K562 (cell line): ENCODE data around the gene CUX1. TPM values are rescaled to one million over a fixed set of nuclear protein-coding genes. Genes with fewer than 3 reads are reported as not detected.
A peak's percentile ranks its signal among the peaks of the same experiment; 100 is the strongest.

Experiments used
- ATAC-seq: fragments of 200-7000 bp; cut with Tn5 transposase; 3 replicates; pipeline ENCODE4 v1.9.1; 2020; ENCODE audit warnings: moderate library complexity
- BruUV-seq: library from RNA; stranded (reverse); fragments of 400-500 nt; replicated peaks from 2 replicates; lab custom pipeline; 2021; lab: Mats Ljungman, UMichigan
- CTCF ChIA-PET: fragments of 300-600 bp; formaldehyde crosslinking; extraction: SDS; loops from one replicate; lab custom pipeline; 2021; ENCODE audit warnings: low intra/inter-chr PET ratio; lab: Yijun Ruan, JAX
- POLR2A ChIA-PET: fragments of 300-600, 350-650 bp; sonication (Branson Sonifier 250); formaldehyde crosslinking; extraction: SDS; loops from one replicate; lab custom pipeline; 2021; ENCODE audit warnings: antibody characterized with exemption, inconsistent platforms; lab: Yijun Ruan, JAX
- DNase-seq, 4 experiments: peaks; one replicate each; pipeline versions ENCODE4 v3.0.0 to v3.0.0-alpha.2; 2011 to 2018; ENCODE audit warnings: low spot score in 3 of 4, mixed read lengths in 3 of 4; ENCODE audit errors: extremely low read depth in 1 of 4
- FAIRE-seq: peaks from 2 replicates; lab custom pipeline; 2011; peaks lifted over from hg19 to GRCh38; lab: Jason Lieb, UNC
- H2AFZ ChIP-seq: 2 replicates; pipeline ENCODE4 v1.6.0; 2011; ENCODE audit warnings: low read depth, low read length, control low read depth, inconsistent platforms
- H3K27ac ChIP-seq: fragments of 200-600 bp; 3 replicates; pipeline ENCODE4 v1.8.0; 2011; ENCODE audit warnings: low read depth, mild to moderate bottlenecking, control low read depth, inconsistent platforms, low read length, moderate library complexity, mixed read lengths; ENCODE audit errors: extremely low read depth
- H3K27me3 ChIP-seq, 2 experiments: fragments of 300-600 bp in 1 of 2; 2 replicates in 1 of 2; 3 replicates in 1 of 2; pipeline versions ENCODE4 v1.6.0 to v1.8.0; 2011; ENCODE audit warnings: inconsistent platforms in 2 of 2, low read length in 2 of 2, mild to moderate bottlenecking in 1 of 2, mixed read lengths in 1 of 2, moderate library complexity in 1 of 2; ENCODE audit not compliant: control insufficient read depth in 2 of 2, insufficient read depth in 2 of 2
- H3K36me3 ChIP-seq: fragments of 300-600 bp; 3 replicates; pipeline ENCODE4 v1.8.0; 2011; ENCODE audit warnings: mild to moderate bottlenecking, low read length, inconsistent platforms; ENCODE audit not compliant: control insufficient read depth, insufficient read depth
- H3K4me1 ChIP-seq, 2 experiments: fragments of 200-600 bp in 1 of 2; replicated peaks in 1 of 2; 2 replicates in 1 of 2; 3 replicates in 1 of 2; pipeline versions ENCODE4 v1.5.1 to v1.8.0; 2011; ENCODE audit warnings: inconsistent platforms in 2 of 2, low read length in 2 of 2, mild to moderate bottlenecking in 1 of 2, mixed read lengths in 1 of 2, moderate library complexity in 1 of 2; ENCODE audit not compliant: control insufficient read depth in 2 of 2, insufficient read depth in 2 of 2
- H3K4me2 ChIP-seq: 2 replicates; pipeline ENCODE4 v1.6.1; 2011; ENCODE audit warnings: low read length, control low read depth, inconsistent platforms, mixed read lengths; ENCODE audit not compliant: insufficient read depth
- H3K4me3 ChIP-seq: fragments of 200-600 bp; sonication (generic), shearing (Covaris generic); 2 replicates; pipeline ENCODE4 v1.5.1; 2016; ENCODE audit warnings: control low read depth, inconsistent platforms
- H3K79me2 ChIP-seq: fragments of 200-600 bp; 3 replicates; pipeline ENCODE4 v1.8.0; 2011; ENCODE audit warnings: low read length, inconsistent platforms; ENCODE audit not compliant: control insufficient read depth, insufficient read depth
- H3K9ac ChIP-seq, 2 experiments: 2 replicates each; pipeline versions ENCODE4 v1.6.0 to v1.6.1; 2011; ENCODE audit warnings: low read depth in 2 of 2, low read length in 2 of 2, control low read depth in 1 of 2, inconsistent platforms in 1 of 2, mild to moderate bottlenecking in 1 of 2, mixed read lengths in 1 of 2; ENCODE audit not compliant: insufficient read depth in 1 of 2
- H3K9me1 ChIP-seq: one replicate; pipeline ENCODE4 v1.6.0; 2011; ENCODE audit warnings: inconsistent platforms, mild to moderate bottlenecking, low read length, moderate library complexity; ENCODE audit not compliant: control insufficient read depth, insufficient read depth
- H3K9me3 ChIP-seq: replicated peaks from 2 replicates; pipeline ENCODE4 v1.5.1; 2011; ENCODE audit warnings: low read depth, low read length, inconsistent platforms; ENCODE audit not compliant: control insufficient read depth, insufficient read depth
- H4K20me1 ChIP-seq: replicated peaks from 2 replicates; pipeline ENCODE4 v1.6.1; 2011; ENCODE audit warnings: low read length, inconsistent platforms, mixed read lengths; ENCODE audit not compliant: control insufficient read depth, insufficient read depth
- CREM ChIP-seq: IDR thresholded peaks from 2 replicates; pipeline ENCODE4 v1.6.1; 2014; ENCODE audit warnings: antibody characterized with exemption, low read depth
- FOXA3 ChIP-seq, 2 experiments: fragments of 450-650 bp in 1 of 2; sonication (generic) in 1 of 2; formaldehyde crosslinking; IDR thresholded peaks in 1 of 2; conservative IDR thresholded peaks in 1 of 2; 2 replicates each; pipeline versions ENCODE4 v1.4.0 to v1.8.0; 2020 to 2022; ENCODE audit warnings: mild to moderate bottlenecking in 2 of 2, missing genetic modification reagents in 1 of 2
- GTF2A2 ChIP-seq: IDR thresholded peaks from 2 replicates; pipeline ENCODE4 v1.6.1; 2016; ENCODE audit warnings: mild to moderate bottlenecking, missing genetic modification characterization, missing compliant biosample characterization
- ILK ChIP-seq: fragments of 450-650 bp; IDR thresholded peaks from 2 replicates; pipeline ENCODE4 v1.6.1; 2016; ENCODE audit warnings: missing genetic modification characterization, low read depth, mild to moderate bottlenecking, missing compliant biosample characterization, moderate library complexity, borderline replicate concordance
- MLX ChIP-seq, 2 experiments: fragments of 450-650 bp in 1 of 2; sonication (generic) in 1 of 2; formaldehyde crosslinking; conservative IDR thresholded peaks; 2 replicates each; pipeline versions ENCODE4 v1.4.0 to v1.8.1; 2020 to 2022; ENCODE audit warnings: mild to moderate bottlenecking in 1 of 2, missing genetic modification reagents in 1 of 2
- RBM15 ChIP-seq: fragments of 200-400 bp; formaldehyde crosslinking; IDR thresholded peaks from 2 replicates; pipeline ENCODE4 v1.6.1; 2018; ENCODE audit warnings: mild to moderate bottlenecking, low read length, moderate library complexity; ENCODE audit not compliant: insufficient read depth
- SMAD4 ChIP-seq: fragments of 250-450 bp; sonication (Bioruptor Pico); conservative IDR thresholded peaks from 2 replicates; pipeline ENCODE4 v1.8.0; 2021; ENCODE audit warnings: inconsistent platforms, mild to moderate bottlenecking, moderate library complexity
- SRSF3 ChIP-seq: fragments of 200-400 bp; formaldehyde crosslinking; IDR thresholded peaks from 2 replicates; pipeline ENCODE4 v1.6.1; 2016; ENCODE audit warnings: mild to moderate bottlenecking, low read length, moderate library complexity; ENCODE audit not compliant: insufficient read depth
- ZFX ChIP-seq: sonication (generic); formaldehyde crosslinking; IDR thresholded peaks from 2 replicates; pipeline ENCODE4 v1.8.0; 2022; ENCODE audit warnings: mild to moderate bottlenecking, missing genetic modification reagents, moderate library complexity
- ZNF583 ChIP-seq: fragments of 250-450 bp; sonication (Bioruptor Pico); IDR thresholded peaks from 2 replicates; pipeline ENCODE4 v1.4.0; 2020
- ZNF778 ChIP-seq: fragments of 450-650 bp; formaldehyde crosslinking; IDR thresholded peaks from 2 replicates; pipeline ENCODE4 v1.4.0; 2020; ENCODE audit warnings: mild to moderate bottlenecking, moderate library complexity
- ZSCAN29 ChIP-seq: fragments of 450-650 bp; IDR thresholded peaks from 2 replicates; pipeline ENCODE4 v1.6.1; 2017
- WGBS: fragments of 100-300 bp; shearing (Covaris generic); methylation state at CpG from one replicate; pipeline ENCODE4 v1.1.6; 2016; ENCODE audit warnings: low coverage, mixed read lengths; ENCODE audit not compliant: insufficient coverage; ENCODE audit errors: missing lambda C conversion rate; 5-methylcytosine and 5-hydroxymethylcytosine counted together
- in situ Hi-C: fragments of 300-500 bp; cut with MboI; formaldehyde crosslinking; loops from 4 replicates; pipeline ENCODE4 v1.15.0; 2018; ENCODE audit warnings: inconsistent platforms, mixed read lengths
- intact Hi-C: fragments of 100-400 bp; cut with micrococcal nuclease; formaldehyde crosslinking; loops from 2 replicates; pipeline ENCODE4 v1.14.2; 2022
- polyA plus RNA-seq, 8 experiments: library from polyadenylated mRNA; depleted of rRNA in 4 of 8; stranded (reverse) in 5 of 8; unstranded in 3 of 8; fragments of >200 nt; fragmentation: Nextera tagmentation in 2 of 8; fragmentation: Illumina TruSeq in 1 of 8; extraction: Ambion mirVana in 2 of 8; extraction: Trizol in 1 of 8; gene quantifications; 2 replicates each; pipeline versions ENCODE4 v1.2.1 to v1.2.3, GENCODE V29; 2011 to 2014; ENCODE audit warnings: inconsistent platforms in 1 of 8, missing spikeins in 1 of 8
- total RNA-seq, 7 experiments: library from RNA; depleted of rRNA in 6 of 7; stranded (reverse); fragments of >200 nt in 6 of 7; fragmentation: Illumina TruSeq in 2 of 7; extraction: Trizol in 2 of 7; gene quantifications; 2 replicates each; pipeline versions ENCODE4 v1.2.1 to v1.2.3, GENCODE V29; 2011 to 2021; ENCODE audit warnings: low replicate concordance in 1 of 7
- TF ChIP-seq, protein P1 (sequence below): sonication (generic); formaldehyde crosslinking; IDR thresholded peaks from 2 replicates; pipeline ENCODE4 v1.8.1; 2023; ENCODE audit warnings: mild to moderate bottlenecking, missing genetic modification reagents
- TF ChIP-seq, protein P2 (sequence below): fragments of 250-450 bp; sonication (Bioruptor Pico); IDR thresholded peaks from 2 replicates; pipeline ENCODE4 v1.5.0; 2020; ENCODE audit warnings: mild to moderate bottlenecking

CUX1 gene
- total and polyA plus RNA-seq, 9 of the 15 experiments (the other 6 are each of a cell fraction or from before 2014, with no cell fraction given), result 3.6 to 55.3 (median 25.2) TPM

- Histone ChIP-seq H3K27me3 (no peaks in the 10 kb centered on the region), H3K4me3 (peak overlapping the region; percentile 70), H3K36me3 (peaks cover 15% of the 10 kb centered on the region; the same call in 2 of the 3 replicates), H3K9ac (peak overlapping the region; percentile 72 to 94; a peak in 3 of 4 replicates), H3K4me1 (peaks cover 33 to 35% of the 10 kb centered on the region in 2 experiments), H2AFZ (peak overlapping the region; percentile 22), H3K27ac (peak overlapping the region; percentile 81), H3K4me2 (peak overlapping the region; percentile 74; the same call in 1 of the 2 replicates), H3K9me1 (no peaks in the 10 kb centered on the region), H3K9me3 (no peaks in the 10 kb centered on the region), H4K20me1 (peaks cover 23% of the 10 kb centered on the region), H3K79me2 (peaks cover 63% of the 10 kb centered on the region)
- intact Hi-C loops, result loop anchor here (5.0 kb wide), 6 partner anchors 75 to 420 kb away; no protein-coding TSS in a partner anchor
- in situ Hi-C loops, result no loop called here
- no TSS peak for BruUV-seq
- POLR2A ChIA-PET, result interaction anchor here (0.5 to 4.7 kb wide), 7 partner anchors 9 to 272 kb away, joined by 3 to 20 read pairs (median 3); no protein-coding TSS in a partner anchor
- DNase-seq (peak; percentile 73 to 77 (median 75)), FAIRE-seq (no peak), ATAC-seq (peak; percentile 12; the same call in 2 of the 3 replicates)
- 2% methylated on average over 75 of the region's 130 CpGs for whole genome bisulfite sequencing
- CTCF ChIA-PET, result interaction anchor here (1.6 to 1.7 kb wide), 3 partner anchors 39 to 215 kb away, joined by 7 to 21 read pairs (median 9); no protein-coding TSS in a partner anchor
- TF ChIP-seq ILK (no peak), SMAD4 (peak; percentile 44; the same call in 1 of the 2 replicates), GTF2A2 (tag) (no peak), ZSCAN29 (no peak), CREM (no peak; the same call in 1 of the 2 replicates), ZNF583 (CRISPR knock-in tag) (no peak), ZFX (CRISPR knock-in tag) (peak; percentile 44; the same call in 1 of the 2 replicates), SRSF3 (0 out of 2 replicates have a peak, but pooled peaks have one; percentile 50), RBM15 (no peak), ZNF778 (CRISPR knock-in tag) (no peak), MLX (CRISPR knock-in tag; conservative IDR thresholded peaks at IDR 0.05) (no peak), FOXA3 (CRISPR knock-in tag; conservative IDR thresholded peaks at IDR 0.05 in 1 of 2, IDR thresholded peaks at IDR 0.05 in 1 of 2) (no peak)
- TF ChIP-seq, protein P1, sequence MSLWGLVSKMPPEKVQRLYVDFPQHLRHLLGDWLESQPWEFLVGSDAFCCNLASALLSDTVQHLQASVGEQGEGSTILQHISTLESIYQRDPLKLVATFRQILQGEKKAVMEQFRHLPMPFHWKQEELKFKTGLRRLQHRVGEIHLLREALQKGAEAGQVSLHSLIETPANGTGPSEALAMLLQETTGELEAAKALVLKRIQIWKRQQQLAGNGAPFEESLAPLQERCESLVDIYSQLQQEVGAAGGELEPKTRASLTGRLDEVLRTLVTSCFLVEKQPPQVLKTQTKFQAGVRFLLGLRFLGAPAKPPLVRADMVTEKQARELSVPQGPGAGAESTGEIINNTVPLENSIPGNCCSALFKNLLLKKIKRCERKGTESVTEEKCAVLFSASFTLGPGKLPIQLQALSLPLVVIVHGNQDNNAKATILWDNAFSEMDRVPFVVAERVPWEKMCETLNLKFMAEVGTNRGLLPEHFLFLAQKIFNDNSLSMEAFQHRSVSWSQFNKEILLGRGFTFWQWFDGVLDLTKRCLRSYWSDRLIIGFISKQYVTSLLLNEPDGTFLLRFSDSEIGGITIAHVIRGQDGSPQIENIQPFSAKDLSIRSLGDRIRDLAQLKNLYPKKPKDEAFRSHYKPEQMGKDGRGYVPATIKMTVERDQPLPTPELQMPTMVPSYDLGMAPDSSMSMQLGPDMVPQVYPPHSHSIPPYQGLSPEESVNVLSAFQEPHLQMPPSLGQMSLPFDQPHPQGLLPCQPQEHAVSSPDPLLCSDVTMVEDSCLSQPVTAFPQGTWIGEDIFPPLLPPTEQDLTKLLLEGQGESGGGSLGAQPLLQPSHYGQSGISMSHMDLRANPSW (CRISPR knock-in tag), result no peak
- TF ChIP-seq, protein P2, sequence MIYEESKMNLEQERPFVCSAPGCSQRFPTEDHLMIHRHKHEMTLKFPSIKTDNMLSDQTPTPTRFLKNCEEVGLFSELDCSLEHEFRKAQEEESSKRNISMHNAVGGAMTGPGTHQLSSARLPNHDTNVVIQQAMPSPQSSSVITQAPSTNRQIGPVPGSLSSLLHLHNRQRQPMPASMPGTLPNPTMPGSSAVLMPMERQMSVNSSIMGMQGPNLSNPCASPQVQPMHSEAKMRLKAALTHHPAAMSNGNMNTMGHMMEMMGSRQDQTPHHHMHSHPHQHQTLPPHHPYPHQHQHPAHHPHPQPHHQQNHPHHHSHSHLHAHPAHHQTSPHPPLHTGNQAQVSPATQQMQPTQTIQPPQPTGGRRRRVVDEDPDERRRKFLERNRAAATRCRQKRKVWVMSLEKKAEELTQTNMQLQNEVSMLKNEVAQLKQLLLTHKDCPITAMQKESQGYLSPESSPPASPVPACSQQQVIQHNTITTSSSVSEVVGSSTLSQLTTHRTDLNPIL (CRISPR knock-in tag), result no peak
Observed at GRCh38 chr7:101816595-101817470, 593 bp upstream of the CUX1 start.
